Measurements from ENCODE around the gene ABLIM2. TPM values are rescaled to one million over a fixed set of nuclear protein-coding genes. Genes with fewer than 3 reads are reported as not detected.

The ABLIM2 gene
- polyA plus RNA-seq, 1 donor = 16.0 TPM

- no peak for DNase-seq
These were observed 57.2 kb downstream of the ABLIM2 start for GRCh38 chr4:8101213-8102075.

GRCh38 chr4:8099981-8100464 lies 58.6 kb downstream of the ABLIM2 start:
- DNase-seq = no peak

GRCh38 chr4:8098506-8098905 lies 60.1 kb downstream of the ABLIM2 start:
- DNase-seq = no peak

GRCh38 chr4:8097721-8098345 lies 60.8 kb downstream of the ABLIM2 start:
- no peak for DNase-seq

GRCh38 chr4:8097141-8097541 lies 61.5 kb downstream of the ABLIM2 start:
- DNase-seq = no peak

- DNase-seq = no peak
These were observed 61.9 kb downstream of the ABLIM2 start for GRCh38 chr4:8096690-8097061.

GRCh38 chr4:8095956-8096689 lies 62.5 kb downstream of the ABLIM2 start:
- DNase-seq = no peak

- DNase-seq = no peak
These were observed 64.9 kb downstream of the ABLIM2 start for GRCh38 chr4:8093587-8094274.

GRCh38 chr4:8092282-8092681 lies 66.3 kb downstream of the ABLIM2 start:
- DNase-seq = no peak

GRCh38 chr4:8090744-8091301 lies 67.8 kb downstream of the ABLIM2 start:
- DNase-seq = no peak

- DNase-seq = no peak
These were observed 68.3 kb downstream of the ABLIM2 start for GRCh38 chr4:8090312-8090711.

GRCh38 chr4:8089862-8090261 lies 68.8 kb downstream of the ABLIM2 start:
- DNase-seq = no peak

GRCh38 chr4:8088966-8089491 lies 69.6 kb downstream of the ABLIM2 start:
- DNase-seq = no peak

- DNase-seq = no peak
These were observed 70.6 kb downstream of the ABLIM2 start for GRCh38 chr4:8087921-8088495.

- DNase-seq = no peak
These were observed 71.7 kb downstream of the ABLIM2 start for GRCh38 chr4:8086783-8087445.

GRCh38 chr4:8085491-8086117 lies 73.0 kb downstream of the ABLIM2 start:
- DNase-seq = no peak

GRCh38 chr4:8084712-8085490 lies 73.7 kb downstream of the ABLIM2 start:
- DNase-seq = no peak

- no peak for DNase-seq
These were observed 74.5 kb downstream of the ABLIM2 start for GRCh38 chr4:8084031-8084660.

Measured in hindlimb muscle (tissue), 1 donor.